GM19468 (cell line): ENCODE measurements around the gene CEP68.
"Not testable (repeated sequence)": the region's sequence is repeated elsewhere in the genome, so short reads cannot be mapped to it uniquely, and the experiment has no call there.

Experiments used
- ATAC-seq: cut with Tn5 transposase; IDR thresholded peaks from one replicate; pipeline ENCODE4 v1.9.1; 2021; ENCODE audit warnings: mild to moderate bottlenecking, moderate library complexity, moderate number of reproducible peaks; ENCODE audit not compliant: unreplicated experiment; ENCODE audit errors: extremely low read depth

The CEP68 gene, protein sequence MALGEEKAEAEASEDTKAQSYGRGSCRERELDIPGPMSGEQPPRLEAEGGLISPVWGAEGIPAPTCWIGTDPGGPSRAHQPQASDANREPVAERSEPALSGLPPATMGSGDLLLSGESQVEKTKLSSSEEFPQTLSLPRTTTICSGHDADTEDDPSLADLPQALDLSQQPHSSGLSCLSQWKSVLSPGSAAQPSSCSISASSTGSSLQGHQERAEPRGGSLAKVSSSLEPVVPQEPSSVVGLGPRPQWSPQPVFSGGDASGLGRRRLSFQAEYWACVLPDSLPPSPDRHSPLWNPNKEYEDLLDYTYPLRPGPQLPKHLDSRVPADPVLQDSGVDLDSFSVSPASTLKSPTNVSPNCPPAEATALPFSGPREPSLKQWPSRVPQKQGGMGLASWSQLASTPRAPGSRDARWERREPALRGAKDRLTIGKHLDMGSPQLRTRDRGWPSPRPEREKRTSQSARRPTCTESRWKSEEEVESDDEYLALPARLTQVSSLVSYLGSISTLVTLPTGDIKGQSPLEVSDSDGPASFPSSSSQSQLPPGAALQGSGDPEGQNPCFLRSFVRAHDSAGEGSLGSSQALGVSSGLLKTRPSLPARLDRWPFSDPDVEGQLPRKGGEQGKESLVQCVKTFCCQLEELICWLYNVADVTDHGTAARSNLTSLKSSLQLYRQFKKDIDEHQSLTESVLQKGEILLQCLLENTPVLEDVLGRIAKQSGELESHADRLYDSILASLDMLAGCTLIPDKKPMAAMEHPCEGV

DNA sequence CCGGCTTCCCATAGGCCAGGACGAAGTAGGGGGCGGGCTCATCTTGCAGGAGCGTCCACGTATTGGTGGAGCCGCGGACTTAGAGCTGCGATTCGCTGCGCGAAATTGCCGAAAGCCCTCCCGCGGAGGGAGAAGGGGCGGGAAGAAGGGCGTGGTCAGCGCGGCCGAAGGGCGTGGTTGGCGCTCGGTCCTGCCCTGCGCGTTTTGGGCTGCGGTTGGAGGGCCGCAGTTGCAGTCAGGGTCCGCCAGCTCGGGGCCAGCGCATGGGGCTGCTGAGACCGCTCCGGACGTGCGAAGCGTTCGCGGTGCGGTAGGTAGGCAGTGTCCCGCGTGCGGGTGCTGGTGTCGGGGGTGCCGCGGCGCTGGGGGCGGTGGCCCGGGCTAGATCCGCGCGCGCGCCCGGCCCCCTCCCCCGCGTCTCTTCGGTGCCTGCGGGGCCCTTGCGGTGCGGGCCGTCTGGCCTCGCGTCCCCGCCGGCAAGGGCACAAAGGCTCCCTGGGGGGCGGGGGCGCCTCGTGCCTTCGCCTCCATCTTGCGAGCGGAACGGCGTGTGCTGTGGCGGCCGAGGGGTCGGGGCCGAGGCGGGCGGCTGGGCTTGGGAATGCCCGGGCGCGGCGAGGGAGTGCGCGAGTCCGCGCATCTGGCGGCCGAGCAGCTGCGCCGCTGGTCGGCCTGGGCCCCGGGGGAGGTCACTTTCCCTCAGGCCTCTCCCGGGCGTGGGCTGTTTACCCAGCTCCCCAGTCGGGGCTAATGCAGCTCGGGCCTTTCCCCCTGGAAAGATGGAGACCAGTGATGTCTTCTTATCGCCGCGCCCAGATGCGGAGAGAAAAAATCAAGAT, at the start of gene CEP68:
TSS of gene CEP68 (plus strand) at position 202 of the 839 bp plus-strand sequence. CDS start 13,029 bp downstream, outside the sequence.
- ATAC-seq: peak; percentile 80

DNA sequence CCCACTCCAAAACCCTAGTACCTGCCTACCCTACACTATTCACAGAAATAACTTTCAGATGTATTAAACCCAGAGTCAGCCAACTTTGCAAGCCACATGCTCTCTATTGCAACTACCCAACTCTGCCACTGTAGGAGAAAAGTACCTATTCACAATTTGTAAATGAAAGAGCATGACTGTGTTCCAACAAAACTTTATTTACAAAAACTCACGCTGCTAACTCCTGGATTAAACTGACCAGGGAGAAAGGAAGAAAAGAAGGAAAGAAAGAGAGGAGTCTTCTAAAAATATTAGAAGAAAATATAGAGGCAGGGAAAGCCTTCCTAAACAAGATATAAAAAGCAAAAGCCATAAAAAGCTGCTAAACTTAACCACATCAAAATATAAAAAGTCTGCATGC, 42.4 kb upstream of the CEP68 start:
- ATAC-seq: no peak

DNA sequence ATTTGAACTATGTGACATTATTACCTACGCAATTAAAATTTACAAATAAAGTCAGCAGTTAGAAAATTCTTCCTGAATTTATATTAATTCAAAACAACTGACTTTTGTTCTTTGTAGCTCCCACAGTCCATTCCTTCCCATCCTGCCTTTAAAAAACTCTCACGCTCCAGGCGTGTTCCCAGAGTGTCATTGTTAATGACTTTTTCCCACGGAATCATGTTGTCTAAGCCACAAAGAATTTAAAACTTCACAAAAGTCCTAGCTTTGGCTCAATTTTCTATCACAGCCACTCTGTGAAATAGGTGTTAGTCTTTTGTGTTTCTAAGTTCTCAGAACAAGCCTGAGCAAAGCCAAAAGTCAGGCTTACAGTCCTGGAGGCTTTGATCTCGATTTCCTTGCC, 40.5 kb upstream of the CEP68 start:
- ATAC-seq: no peak

DNA sequence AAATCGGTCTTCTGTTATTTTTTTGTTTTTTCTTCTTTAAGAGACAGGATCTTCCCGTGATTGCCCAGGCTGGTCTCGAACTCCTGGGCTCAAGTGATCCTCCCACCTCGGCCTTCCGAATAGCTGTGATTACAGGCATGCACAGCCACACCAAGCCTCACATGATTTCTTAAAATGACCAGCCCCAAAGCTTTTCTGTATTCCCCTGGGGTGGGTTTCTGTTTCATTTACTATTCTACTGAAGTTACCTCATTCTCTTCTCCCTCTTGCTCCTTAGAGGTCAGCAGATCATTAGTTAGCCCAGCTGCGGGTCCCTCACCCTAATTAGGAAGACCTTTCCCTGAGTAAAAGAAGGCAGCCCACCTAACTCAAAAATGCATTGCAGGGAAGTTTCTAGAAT, 39.4 kb upstream of the CEP68 start:
- no peak for ATAC-seq

DNA sequence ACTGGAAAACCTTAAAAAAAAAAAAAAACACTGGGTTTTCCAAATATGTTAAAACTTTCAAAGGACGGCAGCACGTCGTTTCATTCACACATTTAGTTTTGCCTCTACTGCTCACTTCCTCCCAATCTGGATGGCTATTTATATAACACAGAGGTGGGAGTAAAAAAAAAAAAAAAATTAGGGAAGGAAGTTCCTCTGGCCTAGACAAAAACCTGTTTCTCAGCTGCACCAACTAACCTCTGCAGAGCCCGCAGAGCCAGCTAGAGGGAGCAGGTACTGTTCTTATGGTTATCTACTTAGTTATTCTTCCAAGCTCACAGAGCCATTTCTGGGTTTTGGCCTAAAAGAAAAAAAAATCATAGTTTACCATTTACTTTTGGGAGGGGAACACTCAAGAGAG, 38.9 kb upstream of the CEP68 start:
- ATAC-seq: no peak

DNA sequence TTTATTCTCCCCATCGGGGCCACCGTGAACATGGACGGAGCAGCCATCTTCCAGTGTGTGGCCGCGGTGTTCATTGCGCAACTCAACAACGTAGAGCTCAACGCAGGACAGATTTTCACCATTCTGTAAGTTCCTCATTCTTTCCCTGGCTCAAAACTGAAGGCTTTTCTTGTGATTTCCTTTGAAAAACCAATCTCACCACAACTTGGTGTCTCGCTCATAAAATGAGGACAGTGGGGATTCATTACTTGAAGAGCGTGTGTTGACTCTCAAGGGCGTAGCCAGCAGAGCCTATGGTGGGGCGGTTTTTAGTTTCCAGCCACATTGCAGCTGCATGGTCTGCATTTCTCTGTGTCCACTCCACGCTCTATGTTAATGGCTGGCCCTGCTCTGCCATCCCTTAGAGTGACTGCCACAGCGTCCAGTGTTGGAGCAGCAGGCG, 38.1 kb upstream of the CEP68 start:
- no peak for ATAC-seq

DNA sequence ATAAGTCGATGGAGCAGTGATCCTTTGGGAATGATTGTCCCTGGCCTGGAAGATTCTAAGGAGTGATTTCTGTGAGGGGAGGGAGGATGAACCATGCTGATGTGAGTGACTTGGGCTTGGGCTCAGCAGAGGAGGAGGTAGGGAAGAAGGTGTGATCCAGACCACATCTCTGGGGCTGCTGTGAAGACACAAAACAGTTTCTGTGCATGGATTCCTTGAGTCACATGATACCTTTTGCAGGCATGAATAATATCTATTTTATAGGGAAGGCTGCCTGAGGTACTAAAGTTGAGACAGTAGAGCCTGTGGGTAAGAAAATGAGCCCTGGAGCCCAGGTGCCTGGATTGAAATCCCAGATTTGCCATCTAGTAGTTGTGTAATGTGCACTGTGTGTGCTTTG, 37.2 kb upstream of the CEP68 start:
- no peak for ATAC-seq

DNA sequence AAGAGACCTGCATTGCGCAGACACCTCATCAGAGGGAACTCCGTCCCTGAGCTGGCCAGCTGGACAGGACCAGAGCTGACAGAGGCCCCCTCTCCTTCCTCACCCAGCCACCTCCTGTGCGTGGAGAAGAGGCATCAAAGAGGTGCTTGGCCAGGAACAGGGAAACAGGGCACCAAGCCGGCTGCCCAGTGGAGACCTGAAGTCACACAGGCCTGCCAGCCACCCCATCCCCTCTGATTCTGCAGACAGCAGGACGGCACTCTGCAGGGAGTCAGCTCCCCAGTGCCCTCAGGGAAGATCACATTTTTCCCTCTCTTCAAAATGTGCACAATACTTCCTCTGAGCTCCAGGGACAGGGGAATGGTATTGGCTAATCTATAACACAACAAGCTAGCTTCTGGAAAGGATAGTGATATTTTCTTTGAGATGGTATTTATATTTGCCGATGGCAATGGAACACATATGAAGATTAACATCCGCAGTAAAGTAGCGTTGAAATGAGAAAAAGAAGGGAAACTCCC, 36.5 kb upstream of the CEP68 start:
- ATAC-seq: no peak

DNA sequence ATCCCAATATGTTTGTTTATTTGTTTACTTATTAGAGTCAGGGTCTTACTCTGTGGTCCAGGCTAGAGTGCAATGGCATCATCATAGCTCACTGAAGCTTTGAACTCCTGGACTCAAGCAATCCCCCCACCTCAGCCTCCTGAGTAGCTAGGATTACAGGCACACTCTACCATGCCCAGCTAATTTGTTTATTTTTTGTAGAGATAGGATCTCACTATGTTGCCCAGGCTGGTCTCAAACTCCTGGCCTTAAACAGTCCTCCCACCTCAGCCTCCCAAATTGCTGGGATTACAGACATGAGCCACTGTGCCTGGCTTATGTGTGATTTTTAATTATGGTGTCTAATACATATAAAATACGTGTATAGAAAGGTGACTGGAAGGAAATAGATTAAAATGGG, 36.0 kb upstream of the CEP68 start:
- ATAC-seq: not testable (repeated sequence)

DNA sequence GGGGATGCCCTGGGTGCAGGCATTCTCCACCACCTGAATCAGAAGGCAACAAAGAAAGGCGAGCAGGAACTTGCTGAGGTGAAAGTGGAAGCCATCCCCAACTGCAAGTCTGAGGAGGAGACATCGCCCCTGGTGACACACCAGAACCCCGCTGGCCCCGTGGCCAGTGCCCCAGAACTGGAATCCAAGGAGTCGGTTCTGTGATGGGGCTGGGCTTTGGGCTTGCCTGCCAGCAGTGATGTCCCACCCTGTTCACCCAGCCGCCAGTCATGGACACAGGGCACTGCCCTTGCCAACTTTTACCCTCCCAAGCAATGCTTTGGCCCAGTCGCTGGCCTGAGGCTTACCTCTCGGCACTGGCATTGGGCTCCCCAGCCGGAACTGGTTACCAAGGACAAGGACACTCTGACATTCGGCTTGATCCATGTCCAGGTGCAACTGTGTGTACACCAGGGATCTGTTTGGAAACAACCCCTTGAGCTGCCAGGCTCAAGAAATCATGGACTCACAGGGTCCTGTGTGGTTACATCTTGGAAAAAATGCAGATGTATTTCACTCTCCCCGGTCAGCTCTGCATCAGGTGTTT, 35.2 kb upstream of the CEP68 start:
- no peak for ATAC-seq

DNA sequence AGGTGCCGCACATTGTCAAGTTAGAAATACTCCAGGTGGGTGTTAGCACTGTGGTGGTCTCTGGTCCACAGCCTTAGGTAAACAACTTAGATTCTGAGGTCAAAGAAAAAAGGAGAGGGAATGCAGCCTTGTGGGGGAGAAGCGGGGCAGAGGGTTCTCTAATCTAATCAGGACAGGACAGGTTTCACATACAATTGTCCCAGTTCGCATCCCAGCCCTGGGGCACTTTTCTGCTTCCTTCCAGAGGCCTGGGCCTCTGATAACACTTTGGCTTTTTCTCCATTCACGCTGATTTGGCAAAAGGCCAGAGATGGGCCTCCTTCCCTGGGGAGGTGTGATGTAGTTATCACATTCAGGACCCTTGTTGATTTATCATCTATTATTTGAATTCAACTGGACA, 34.5 kb upstream of the CEP68 start:
- no peak for ATAC-seq

DNA sequence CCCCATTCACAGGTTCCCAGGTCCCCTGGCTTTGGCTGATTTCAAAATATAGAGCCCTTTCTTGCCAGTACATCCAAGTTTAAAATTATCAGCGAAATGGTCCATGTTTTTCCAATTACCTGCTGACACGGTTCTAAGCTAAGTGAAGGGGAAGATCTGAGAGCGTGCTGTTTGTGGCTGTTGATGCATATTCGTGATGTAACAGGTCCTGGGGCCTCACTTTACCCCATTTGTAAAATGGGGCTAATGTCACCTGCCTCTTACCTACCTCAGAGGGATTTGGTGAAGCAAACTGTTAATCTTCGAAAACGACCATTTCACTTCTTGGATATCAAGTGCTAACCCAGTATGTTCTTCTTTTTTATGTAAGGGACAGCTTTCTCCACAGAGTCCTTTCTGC, 34.0 kb upstream of the CEP68 start:
- no peak for ATAC-seq

DNA sequence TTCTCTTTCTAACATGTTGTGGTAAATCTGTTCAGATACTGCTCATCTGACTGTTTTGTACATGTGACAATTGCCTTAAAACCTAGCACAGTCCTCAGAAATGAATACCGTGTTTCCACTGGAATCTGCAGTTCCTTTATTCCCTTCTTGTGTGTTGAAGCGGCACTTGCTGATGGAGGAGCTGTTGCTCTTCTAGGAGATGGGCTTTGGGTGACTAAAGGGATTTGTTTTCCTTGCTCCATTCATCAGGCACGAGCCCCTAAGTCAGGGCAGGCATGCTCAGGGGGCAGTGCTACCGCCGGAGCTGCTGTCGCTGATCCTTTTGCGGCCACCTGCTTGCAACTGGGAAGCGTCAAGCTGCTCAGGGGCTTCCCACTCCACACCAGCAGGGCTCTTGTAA, 32.5 kb upstream of the CEP68 start:
- ATAC-seq: no peak

DNA sequence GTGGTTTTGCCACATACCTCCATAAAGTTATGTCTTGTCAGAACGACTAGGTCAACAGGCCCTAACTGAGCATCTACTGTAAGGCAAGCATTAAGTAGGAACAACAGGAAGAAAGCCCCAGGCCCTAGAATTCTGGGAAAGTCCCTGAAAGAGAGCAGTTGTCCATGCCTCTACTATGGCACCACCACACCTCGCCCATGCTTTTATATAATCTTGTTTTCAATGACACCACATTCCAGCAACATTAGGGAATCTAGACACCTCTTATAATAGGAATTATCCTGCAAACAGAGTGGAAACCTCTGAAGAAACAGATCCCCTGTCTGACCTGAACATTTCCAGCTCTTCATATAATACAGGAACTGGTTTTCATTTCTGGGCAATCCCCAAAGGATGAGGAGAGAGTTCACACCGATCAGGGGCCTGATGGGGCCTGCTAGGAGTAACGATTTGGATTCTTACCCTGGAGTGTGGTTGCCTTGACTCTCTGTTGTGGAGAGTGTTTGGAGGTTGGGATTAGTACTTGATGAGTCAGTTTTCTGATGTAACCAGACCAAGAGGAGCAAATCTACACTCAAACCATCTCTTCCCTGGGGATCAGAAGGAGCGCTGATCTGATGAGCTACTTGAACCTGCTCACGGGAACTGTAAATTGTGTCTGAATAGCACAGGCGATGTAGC, 31.9 kb upstream of the CEP68 start:
- ATAC-seq: no peak

DNA sequence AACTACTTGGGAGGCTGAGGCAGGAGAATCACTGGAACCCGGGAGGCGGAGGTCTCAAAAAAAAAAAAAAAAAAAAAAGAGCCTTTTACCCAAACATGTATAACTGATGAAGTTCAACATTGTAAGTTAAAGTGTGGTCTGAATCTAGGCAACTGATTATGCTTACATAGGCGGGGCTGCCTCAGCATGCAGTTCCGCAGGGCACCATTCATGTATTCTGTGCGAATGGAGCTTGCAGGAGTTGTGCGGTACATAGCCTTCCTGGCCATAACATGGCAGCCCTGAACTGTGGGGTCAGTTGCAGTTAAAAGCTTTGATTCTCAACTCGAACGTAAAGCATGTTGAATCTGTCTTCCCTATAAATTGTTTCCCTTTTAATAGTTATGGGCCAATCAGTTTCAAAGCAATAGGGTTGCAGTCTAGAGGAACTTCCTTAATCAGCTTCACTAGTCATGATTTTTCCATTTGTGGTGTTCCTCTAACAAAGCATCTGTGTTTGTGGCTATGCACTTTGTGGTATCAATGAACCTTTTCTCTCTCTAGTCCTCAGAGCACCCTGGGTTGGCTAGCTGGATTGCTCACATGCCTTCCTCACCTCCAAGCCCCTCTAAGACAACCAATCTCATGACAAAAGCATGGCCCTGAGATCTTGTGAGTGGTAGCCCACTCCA, 30.6 kb upstream of the CEP68 start:
- ATAC-seq: no peak

DNA sequence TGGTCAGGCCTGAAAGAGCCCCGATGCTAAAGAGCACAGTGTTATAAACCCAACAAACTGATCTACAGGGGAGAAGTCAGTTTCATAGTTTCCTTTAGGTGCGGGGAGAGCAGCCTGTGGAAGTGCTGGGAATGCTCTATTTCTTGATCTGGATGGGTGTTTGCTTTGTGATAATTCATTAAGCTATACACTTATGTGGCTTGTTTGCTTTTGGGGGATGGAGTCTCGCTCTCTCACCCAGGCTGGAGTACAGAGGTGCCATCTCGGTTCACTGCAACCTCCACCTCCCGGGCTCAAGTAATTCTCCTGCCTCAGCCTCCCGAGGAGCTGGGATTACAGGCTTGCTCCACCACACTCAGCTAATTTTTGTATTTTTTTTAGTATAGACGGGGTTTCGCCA, 30.1 kb upstream of the CEP68 start:
- ATAC-seq: no peak

DNA sequence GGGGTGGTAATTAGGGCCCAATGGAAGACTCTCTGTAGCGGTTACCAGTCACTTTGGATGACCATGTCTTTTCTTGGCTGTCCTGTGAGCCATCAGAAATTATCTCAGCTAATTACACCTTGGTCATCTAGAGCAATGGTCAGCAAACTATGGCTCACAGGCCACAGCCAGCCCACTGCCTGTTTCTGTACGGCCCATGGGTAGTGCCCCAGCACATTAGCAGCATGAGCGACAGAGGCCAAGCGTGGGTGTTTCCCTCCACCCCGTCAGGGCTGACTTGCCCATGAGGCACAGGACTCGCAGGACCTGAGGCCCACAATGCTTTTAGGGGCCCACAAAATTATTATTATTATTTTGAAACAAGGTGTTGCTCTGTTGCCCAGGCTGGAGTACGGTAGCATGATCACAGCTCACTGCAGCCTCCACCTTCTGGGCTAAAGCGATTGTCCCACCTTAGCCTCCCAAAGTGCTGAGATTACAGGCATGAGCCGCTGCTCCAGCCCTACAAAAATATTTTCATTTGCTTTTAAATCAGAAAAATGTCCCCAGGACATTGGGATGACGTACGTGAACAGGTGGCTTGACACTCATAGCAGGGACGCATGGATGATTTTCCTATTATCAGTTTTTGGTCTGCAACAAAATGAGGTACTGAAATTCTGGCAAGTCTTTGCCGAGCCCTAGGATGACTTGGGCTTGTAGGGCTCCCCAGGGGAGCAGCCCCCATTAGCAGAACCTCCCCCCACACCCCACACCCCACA, 29.3 kb upstream of the CEP68 start:
- ATAC-seq: no peak

DNA sequence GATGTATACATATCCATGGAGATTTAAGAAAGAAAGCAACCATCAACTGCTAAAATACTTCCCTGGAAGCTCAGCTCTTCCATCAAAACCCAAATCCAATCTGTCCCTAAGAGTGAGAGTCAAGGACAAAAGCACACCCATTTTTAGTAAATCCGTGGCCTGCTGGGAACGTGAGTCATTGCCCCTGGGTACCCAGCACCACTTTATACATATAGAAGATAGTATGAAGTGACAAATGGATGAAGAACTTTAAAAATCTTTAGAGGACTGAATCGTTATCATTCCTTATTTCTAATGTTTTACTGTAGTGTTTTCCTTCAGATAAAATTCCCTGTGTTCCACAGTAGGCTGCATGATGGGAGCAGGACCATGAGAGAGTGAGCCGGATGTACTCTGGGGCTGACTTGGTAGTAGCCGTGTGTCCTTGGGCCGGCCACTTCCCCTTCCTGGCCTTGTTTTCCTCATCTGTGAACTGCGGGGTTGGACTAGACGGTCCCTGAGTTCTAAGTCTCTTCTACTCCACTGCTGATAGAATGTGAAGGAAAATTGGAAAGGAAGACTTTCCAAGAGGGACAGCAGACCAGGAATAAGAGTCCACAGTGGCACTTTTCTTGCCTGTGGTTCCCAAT, 28.5 kb upstream of the CEP68 start:
- ATAC-seq: no peak
